ENCODE results near the gene SPTBN1.

SPTBN1 gene

DNA sequence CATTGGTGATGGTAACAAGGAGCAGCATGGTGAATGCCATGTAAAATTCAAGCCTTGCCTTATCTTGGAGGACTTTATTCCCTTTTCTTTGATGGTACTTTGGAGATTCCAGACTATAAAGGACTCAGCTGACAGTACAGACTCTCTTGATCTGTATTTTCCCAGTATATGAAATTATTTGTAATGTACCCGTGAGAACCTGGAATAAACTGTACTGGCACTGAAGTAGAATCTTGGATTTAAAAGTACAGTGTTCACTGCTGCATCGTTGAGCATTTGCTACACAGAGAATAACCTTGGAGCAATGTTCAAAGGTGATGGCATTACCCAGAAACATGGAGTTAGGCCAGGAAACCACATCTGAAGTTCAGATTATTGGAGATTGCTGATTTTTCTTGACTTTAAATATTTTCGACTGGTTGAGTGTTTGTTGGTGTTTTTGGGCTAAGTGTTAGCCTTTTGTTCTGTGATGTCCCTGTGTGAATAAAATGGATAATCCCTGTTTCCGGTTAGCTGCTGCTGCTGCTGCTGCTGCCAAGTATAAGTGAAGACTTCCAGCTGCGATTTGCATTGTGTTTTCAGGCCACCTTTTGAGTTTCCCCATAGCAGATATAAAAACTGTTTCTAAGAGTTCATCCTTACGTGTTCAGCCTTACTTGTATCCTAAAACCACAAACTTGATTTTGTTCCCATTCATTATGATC is 122.0 kb downstream of the SPTBN1 start:
- no peak for DNase-seq (ENCODE audit: low read depth)
- Histone ChIP-seq H3K9ac (ENCODE audit: low read length) (no peak overlapping the region), H3K36me3 (ENCODE audit: control insufficient read depth, insufficient read depth, low read length, severe bottlenecking) (peaks cover 5% of the 10 kb centered on the region), H3K4me1 (ENCODE audit: control insufficient read depth, insufficient read depth, low read length) (peaks cover 28% of the 10 kb centered on the region), H3K9me3 (ENCODE audit: control insufficient read depth, low read length) (no peaks in the 10 kb centered on the region), H3K4me3 (ENCODE audit: low read length) (no peak overlapping the region), H3K27me3 (replicated peaks; ENCODE audit: control insufficient read depth, insufficient read depth, low read length) (no peaks in the 10 kb centered on the region)

DNA sequence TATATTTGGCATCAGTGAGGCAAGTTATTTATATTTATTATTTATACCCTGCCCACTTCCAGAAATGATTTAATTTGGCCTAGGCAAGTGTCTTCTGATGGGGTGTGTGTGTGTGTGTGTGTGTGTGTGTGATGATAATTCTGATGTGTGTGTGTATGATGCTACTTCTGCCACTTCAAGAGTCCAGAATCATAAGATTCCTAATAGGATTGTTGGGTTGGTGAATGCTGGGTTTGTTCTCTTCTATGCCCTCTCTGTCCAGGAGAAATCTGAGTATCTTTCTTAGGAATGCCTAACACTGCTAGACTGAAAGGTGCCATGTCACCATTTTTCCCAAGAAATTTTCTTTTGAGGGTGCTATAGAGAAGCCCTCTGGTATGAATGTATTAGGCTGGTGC is 122.5 kb downstream of the SPTBN1 start:
- Histone ChIP-seq H3K9me3 (ENCODE audit: control insufficient read depth, low read length) (no peaks in the 10 kb centered on the region), H3K9ac (ENCODE audit: low read length) (no peak overlapping the region), H3K4me1 (ENCODE audit: control insufficient read depth, insufficient read depth, low read length) (peaks cover 23% of the 10 kb centered on the region)

DNA sequence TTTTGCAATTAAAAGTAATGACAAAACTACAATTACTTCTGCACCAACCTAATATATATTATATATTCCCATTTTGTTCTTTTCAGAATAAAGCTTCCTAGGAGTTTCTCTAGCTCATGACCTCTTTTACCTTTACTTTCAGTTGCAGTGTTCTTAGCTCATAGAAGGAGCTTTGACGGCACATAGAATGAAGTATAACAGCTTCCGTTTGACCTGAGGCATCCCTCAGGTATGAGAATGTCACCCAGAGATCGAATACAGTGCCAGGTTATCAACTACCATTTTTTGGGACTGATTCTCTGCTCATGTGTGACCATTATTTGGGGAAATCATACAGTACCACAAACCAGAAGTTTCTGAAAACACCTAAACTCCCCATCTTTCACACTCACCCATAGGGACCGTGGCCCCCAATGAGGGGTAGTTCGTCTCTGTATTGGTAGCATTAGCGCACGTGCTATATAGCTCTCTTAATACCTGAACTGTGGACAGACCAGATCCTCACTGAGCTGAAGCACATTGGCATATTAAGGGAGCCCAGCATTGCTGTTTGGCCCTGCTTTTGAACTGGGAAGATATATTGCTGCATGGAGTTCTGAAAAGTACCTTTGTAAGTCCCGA is 123.0 kb downstream of the SPTBN1 start:
- no peak for DNase-seq (ENCODE audit: low read depth)
- Histone ChIP-seq H3K36me3 (ENCODE audit: control insufficient read depth, insufficient read depth, low read length, severe bottlenecking) (peaks cover 9% of the 10 kb centered on the region), H3K9ac (ENCODE audit: low read length) (no peak overlapping the region), H3K4me1 (ENCODE audit: control insufficient read depth, insufficient read depth, low read length) (peaks cover 18% of the 10 kb centered on the region), H3K27me3 (replicated peaks; ENCODE audit: control insufficient read depth, insufficient read depth, low read length) (no peaks in the 10 kb centered on the region), H3K9me3 (ENCODE audit: control insufficient read depth, low read length) (no peaks in the 10 kb centered on the region), H3K4me3 (ENCODE audit: low read length) (no peak overlapping the region)

More for the DNA sequence above, 122.5 kb downstream of the SPTBN1 start:
- Histone ChIP-seq H3K36me3 (ENCODE audit: control insufficient read depth, insufficient read depth, low read length, severe bottlenecking) (peaks cover 9% of the 10 kb centered on the region), H3K27me3 (replicated peaks; ENCODE audit: control insufficient read depth, insufficient read depth, low read length) (no peaks in the 10 kb centered on the region), H3K4me3 (ENCODE audit: low read length) (no peak overlapping the region)
- DNase-seq (ENCODE audit: low read depth) = no peak

DNA sequence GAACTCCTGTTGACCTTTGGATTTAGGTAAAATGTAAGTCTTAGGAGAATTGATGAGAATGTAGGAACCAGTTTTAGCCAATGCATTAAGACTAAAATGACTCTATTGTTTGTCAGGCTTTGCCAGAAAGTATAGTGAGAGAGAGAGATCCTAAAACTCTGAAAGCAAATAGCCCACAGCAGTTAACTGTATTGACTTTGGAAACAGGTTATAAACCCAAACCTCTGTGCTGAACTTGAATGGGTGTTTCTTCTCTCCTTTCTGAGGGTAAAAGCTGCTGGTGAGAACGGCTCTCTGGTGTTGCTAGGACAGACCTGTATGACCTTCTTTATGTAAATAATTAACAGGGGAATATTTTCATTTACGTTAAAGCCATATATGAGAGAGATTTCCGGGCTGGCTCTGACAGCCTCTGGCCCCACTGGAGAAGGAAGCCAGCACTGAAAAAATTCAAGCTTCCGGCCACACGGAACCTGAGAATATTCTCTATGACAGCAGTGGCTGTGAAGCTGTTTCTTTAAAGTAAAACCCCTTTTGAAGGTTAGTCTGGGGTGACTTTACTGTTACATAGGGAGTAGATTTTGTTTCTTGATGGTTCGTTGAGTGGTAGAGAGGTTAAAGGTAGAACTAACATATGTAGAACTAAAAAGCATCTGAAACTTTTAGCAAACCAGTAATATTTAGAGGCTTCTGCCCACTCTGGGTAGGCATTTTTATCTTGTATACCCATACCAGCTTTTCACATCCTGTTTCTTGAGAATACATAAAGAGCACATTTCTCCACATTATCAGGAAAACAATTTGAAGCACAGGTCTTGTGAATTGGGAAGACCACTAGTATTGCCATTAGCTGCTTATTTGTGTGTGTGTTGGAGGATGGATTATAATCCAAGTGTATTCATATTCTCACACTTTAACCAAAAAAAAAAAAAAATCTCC is 123.8 kb downstream of the SPTBN1 start:
- H3K36me3 ChIP-seq (ENCODE audit: control insufficient read depth, insufficient read depth, low read length, severe bottlenecking) = peaks cover 9% of the 10 kb centered on the region
- H3K27me3 ChIP-seq (replicated peaks; ENCODE audit: control insufficient read depth, insufficient read depth, low read length) = no peaks in the 10 kb centered on the region
- H3K4me1 ChIP-seq (ENCODE audit: control insufficient read depth, insufficient read depth, low read length) = peaks cover 10% of the 10 kb centered on the region
- H3K4me3 ChIP-seq (ENCODE audit: low read length) = no peak overlapping the region
- no peak for DNase-seq (ENCODE audit: low read depth)
- H3K9ac ChIP-seq (ENCODE audit: low read length) = no peak overlapping the region
- no peaks in the 10 kb centered on the region for H3K9me3 ChIP-seq (ENCODE audit: control insufficient read depth, low read length)

DNA sequence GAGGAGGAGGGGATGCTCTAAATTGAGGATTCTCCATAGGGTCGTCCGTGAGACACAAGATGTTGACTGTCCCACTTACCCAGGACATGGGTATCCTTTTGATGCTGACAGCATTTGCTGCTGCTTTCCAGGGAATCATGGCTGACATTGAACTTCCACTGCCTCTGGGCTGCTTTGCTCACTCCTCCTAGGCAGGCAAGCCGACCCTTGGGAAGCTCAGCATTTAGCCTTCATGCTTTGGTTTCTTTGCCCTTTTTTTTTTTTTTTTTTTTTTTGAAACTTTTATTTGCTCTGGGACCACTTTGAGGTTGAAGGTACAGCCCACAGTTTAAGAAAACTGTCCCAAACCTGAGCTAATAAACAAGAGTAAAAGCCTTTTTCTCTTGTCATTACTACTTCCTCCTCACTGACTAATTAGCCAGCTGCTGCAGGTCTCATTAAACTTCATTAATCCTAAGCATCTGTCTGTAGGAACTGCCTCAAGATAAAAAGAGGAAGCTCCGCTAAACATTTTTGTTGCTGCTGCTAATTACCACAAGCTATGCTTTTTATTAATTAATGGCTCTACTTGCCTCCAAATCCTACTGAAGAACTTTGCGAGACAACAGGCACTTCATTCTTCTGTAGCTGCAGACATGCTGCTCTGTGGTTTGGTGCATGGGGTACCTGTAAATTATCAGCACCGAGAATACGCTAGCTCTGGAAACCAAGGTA is 125.4 kb downstream of the SPTBN1 start:
- DNase-seq (ENCODE audit: low read depth) = no peak
- Histone ChIP-seq H3K36me3 (ENCODE audit: control insufficient read depth, insufficient read depth, low read length, severe bottlenecking) (peaks cover 9% of the 10 kb centered on the region), H3K9ac (ENCODE audit: low read length) (no peak overlapping the region), H3K9me3 (ENCODE audit: control insufficient read depth, low read length) (no peaks in the 10 kb centered on the region), H3K27me3 (replicated peaks; ENCODE audit: control insufficient read depth, insufficient read depth, low read length) (no peaks in the 10 kb centered on the region), H3K4me3 (ENCODE audit: low read length) (no peak overlapping the region), H3K4me1 (ENCODE audit: control insufficient read depth, insufficient read depth, low read length) (peaks cover 17% of the 10 kb centered on the region)

DNA sequence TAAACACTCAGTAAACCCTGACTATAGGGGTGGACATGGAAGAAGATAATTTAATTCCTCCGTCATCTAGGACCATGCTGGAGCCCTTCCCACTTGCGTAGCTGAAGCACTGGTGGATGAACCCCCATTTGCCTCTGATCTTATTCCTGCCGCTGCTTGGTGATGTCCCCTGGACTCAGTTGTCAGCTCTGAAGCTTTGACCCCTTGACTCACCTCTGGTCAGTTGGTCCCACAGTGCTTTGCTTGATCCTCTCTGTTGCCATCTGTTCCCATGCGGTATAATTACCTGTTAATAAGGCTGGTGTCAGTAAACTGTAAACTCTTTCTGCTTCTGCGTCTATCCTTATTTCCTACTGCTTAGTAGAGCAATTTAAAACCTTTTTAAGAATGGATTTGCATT is 126.9 kb downstream of the SPTBN1 start:
- Histone ChIP-seq H3K4me1 (ENCODE audit: control insufficient read depth, insufficient read depth, low read length) (peaks cover 21% of the 10 kb centered on the region), H3K9ac (ENCODE audit: low read length) (no peak overlapping the region), H3K4me3 (ENCODE audit: low read length) (no peak overlapping the region), H3K36me3 (ENCODE audit: control insufficient read depth, insufficient read depth, low read length, severe bottlenecking) (peaks cover 9% of the 10 kb centered on the region), H3K9me3 (ENCODE audit: control insufficient read depth, low read length) (no peaks in the 10 kb centered on the region), H3K27me3 (replicated peaks; ENCODE audit: control insufficient read depth, insufficient read depth, low read length) (no peaks in the 10 kb centered on the region)
- no peak for DNase-seq (ENCODE audit: low read depth)

DNA sequence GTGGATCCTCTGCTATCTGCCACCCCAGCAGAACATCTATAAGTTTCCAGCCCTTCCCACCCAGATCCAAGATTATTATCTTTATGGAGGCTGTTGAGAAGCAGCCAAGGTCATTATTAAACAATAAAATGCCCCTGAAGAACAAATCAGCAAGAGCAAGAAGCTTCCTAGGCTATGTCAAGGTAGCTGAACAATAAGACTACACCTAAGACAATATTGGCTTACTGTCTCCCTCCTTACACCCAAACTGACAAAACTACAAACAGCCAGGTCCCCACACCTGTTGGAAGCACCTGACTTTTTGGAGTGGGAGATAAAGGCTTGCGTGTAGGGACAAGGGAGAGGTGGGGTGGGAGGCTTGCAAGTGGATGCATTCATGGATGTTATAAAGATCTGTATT is 128.5 kb downstream of the SPTBN1 start:
- Histone ChIP-seq H3K4me1 (ENCODE audit: control insufficient read depth, insufficient read depth, low read length) (peaks cover 28% of the 10 kb centered on the region), H3K4me3 (ENCODE audit: low read length) (no peak overlapping the region), H3K36me3 (ENCODE audit: control insufficient read depth, insufficient read depth, low read length, severe bottlenecking) (peaks cover 6% of the 10 kb centered on the region), H3K9ac (ENCODE audit: low read length) (no peak overlapping the region), H3K9me3 (ENCODE audit: control insufficient read depth, low read length) (no peaks in the 10 kb centered on the region), H3K27me3 (replicated peaks; ENCODE audit: control insufficient read depth, insufficient read depth, low read length) (no peaks in the 10 kb centered on the region)
- DNase-seq (ENCODE audit: low read depth) = no peak

DNA sequence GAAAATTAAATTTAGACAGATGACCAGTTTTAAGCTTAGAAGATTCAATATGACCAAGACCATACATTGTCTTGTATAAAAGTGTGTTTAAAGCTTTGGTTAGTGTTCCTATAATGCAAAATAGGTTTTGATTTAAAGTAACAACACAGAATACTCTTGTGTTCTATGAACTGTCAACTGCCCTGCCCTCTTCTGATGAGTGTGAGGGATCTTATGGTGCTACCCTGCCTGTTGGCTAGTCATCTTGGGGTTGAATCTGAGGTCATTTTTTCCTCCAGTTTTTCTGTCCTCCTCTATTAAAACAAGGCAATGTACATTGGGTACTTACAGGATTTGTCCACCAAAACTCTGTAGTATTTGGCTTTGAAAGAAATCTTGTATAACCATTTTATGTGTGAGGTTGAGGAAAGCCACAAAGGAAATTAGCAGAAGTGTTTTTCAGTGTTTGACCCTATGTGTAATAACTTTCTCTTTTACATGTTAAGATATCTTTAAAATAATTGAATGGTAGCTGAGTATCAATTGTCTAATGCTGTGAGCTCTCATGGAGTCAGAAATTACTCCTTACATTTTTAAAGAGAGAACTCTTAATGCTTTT is 129.1 kb downstream of the SPTBN1 start:
- Histone ChIP-seq H3K4me3 (ENCODE audit: low read length) (no peak overlapping the region), H3K9me3 (ENCODE audit: control insufficient read depth, low read length) (no peaks in the 10 kb centered on the region), H3K27me3 (replicated peaks; ENCODE audit: control insufficient read depth, insufficient read depth, low read length) (no peaks in the 10 kb centered on the region), H3K4me1 (ENCODE audit: control insufficient read depth, insufficient read depth, low read length) (peaks cover 29% of the 10 kb centered on the region), H3K9ac (ENCODE audit: low read length) (no peak overlapping the region), H3K36me3 (ENCODE audit: control insufficient read depth, insufficient read depth, low read length, severe bottlenecking) (peaks cover 6% of the 10 kb centered on the region)
- no peak for DNase-seq (ENCODE audit: low read depth)

DNA sequence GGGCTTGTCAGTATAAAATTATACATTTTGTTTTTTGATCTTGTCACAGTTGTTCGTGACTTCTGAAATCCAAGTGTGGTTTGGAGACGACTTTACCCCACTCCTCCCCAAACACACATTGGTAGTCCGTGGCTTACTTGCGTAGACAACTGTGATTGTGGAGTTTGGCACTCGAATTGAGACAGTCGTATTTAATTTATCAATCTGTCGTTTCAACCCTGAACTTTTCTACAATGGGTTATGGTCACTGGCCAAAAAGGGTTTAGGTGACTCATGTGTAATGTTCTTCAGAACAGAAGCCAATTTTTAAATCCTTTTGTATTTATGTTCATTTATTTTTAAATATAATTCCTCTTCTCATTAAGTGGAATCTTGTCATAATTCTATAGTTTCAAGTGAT is 129.9 kb downstream of the SPTBN1 start:
- Histone ChIP-seq H3K9me3 (ENCODE audit: control insufficient read depth, low read length) (no peaks in the 10 kb centered on the region), H3K27me3 (replicated peaks; ENCODE audit: control insufficient read depth, insufficient read depth, low read length) (no peaks in the 10 kb centered on the region), H3K4me3 (ENCODE audit: low read length) (no peak overlapping the region), H3K4me1 (ENCODE audit: control insufficient read depth, insufficient read depth, low read length) (peaks cover 29% of the 10 kb centered on the region), H3K36me3 (ENCODE audit: control insufficient read depth, insufficient read depth, low read length, severe bottlenecking) (peaks cover 6% of the 10 kb centered on the region), H3K9ac (ENCODE audit: low read length) (no peak overlapping the region)
- DNase-seq (ENCODE audit: low read depth) = no peak

DNA sequence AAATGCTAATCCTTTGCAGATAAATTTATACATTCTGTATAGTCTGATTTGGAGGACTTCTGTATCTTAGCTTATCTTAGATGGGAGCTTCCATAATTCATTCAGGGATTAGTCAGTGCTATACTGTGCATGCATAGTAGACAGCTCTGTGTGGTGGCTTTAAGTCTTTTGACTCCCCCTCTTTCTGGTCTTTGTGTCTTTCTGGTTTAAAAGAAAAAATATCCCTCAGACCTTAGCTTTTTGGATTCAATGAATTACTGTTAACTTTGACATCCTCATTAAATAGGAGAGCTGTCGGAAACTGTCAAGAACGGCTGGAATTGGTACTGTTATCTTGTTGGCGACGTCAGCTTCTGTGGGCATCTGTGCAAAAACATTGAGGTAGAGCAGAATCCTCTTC is 130.4 kb downstream of the SPTBN1 start:
- H3K4me3 ChIP-seq (ENCODE audit: low read length) = no peak overlapping the region
- DNase-seq (ENCODE audit: low read depth) = no peak
- H3K36me3 ChIP-seq (ENCODE audit: control insufficient read depth, insufficient read depth, low read length, severe bottlenecking) = peaks cover 6% of the 10 kb centered on the region
- no peak overlapping the region for H3K9ac ChIP-seq (ENCODE audit: low read length)
- H3K9me3 ChIP-seq (ENCODE audit: control insufficient read depth, low read length) = no peaks in the 10 kb centered on the region
- H3K4me1 ChIP-seq (ENCODE audit: control insufficient read depth, insufficient read depth, low read length) = peaks cover 29% of the 10 kb centered on the region
- H3K27me3 ChIP-seq (replicated peaks; ENCODE audit: control insufficient read depth, insufficient read depth, low read length) = no peaks in the 10 kb centered on the region
